Upper lobe of left lung (tissue), 6 donors: ENCODE measurements around the gene L1CAM. TPM values are rescaled to one million over a fixed set of nuclear protein-coding genes. Genes with fewer than 3 reads are reported as not detected.

ENCODE experiments used
- ATAC-seq, 2 donors: fragments of 200-7000 bp; cut with Tn5 transposase; one replicate each; pipeline ENCODE4 v1.9.1; 2022; ENCODE audit warnings: mild to moderate bottlenecking in 2 of 2, moderate library complexity in 2 of 2; ENCODE audit not compliant: low FRiP score in 2 of 2
- DNase-seq, 2 donors: peaks; one replicate each; pipeline ENCODE4 v3.0.0-alpha.2; 2019 to 2020
- H3K27ac ChIP-seq, 4 donors: fragments of 200-600 bp; sonication (generic); one replicate each; pipeline ENCODE4 v1.5.1; 2016 to 2019
- H3K27me3 ChIP-seq, 4 donors: fragments of 200-600 bp; sonication (generic); one replicate each; pipeline ENCODE4 v1.5.1; 2017 to 2019
- H3K36me3 ChIP-seq, 4 donors: fragments of 200-600 bp; sonication (generic); one replicate each; pipeline ENCODE4 v1.5.1; 2016 to 2019
- H3K4me1 ChIP-seq, 4 donors: fragments of 200-600 bp; sonication (generic); one replicate each; pipeline ENCODE4 v1.5.1; 2018 to 2019
- H3K4me3 ChIP-seq, 4 donors: fragments of 200-600 bp; sonication (generic); one replicate each; pipeline ENCODE4 v1.5.1; 2017 to 2019; ENCODE audit warnings: mild to moderate bottlenecking in 2 of 4, moderate library complexity in 1 of 4
- H3K9me3 ChIP-seq, 4 donors: fragments of 200-600 bp; sonication (generic); one replicate each; pipeline ENCODE4 v1.5.1; 2018 to 2019
- EP300 ChIP-seq, 4 donors: sonication (generic); formaldehyde crosslinking; IDR thresholded peaks; one replicate each; pipeline ENCODE4 v1.5.1; 2017; ENCODE audit warnings: antibody characterized with exemption in 4 of 4, control low read depth in 2 of 4
- POLR2A ChIP-seq, 4 donors: fragments of 450-650 bp; IDR thresholded peaks; one replicate each; pipeline ENCODE4 v1.5.1; 2016 to 2017; ENCODE audit warnings: antibody characterized with exemption in 4 of 4, mild to moderate bottlenecking in 2 of 4
- POLR2AphosphoS5 ChIP-seq, 2 donors: sonication (generic); formaldehyde crosslinking; IDR thresholded peaks; one replicate each; pipeline ENCODE4 v1.5.1; 2017; ENCODE audit warnings: antibody characterized with exemption in 2 of 2
- WGBS, 2 donors: methylation state at CpG; one replicate each; pipeline ENCODE4 v1.1.5; 2017 to 2018; 5-methylcytosine and 5-hydroxymethylcytosine counted together
- total RNA-seq, 6 donors: library from RNA; depleted of rRNA in 4 of 6; stranded (reverse); fragments of >200 nt in 4 of 6; gene quantifications; one replicate each; pipeline versions ENCODE4 v1.1.0 to v1.2.1, GENCODE V29; 2016 to 2021
- TF ChIP-seq, protein P1 (sequence below), 6 experiments: fragments of 450-650 bp in 4 of 6; fragments of 200-600 bp in 2 of 6; sonication (generic) in 2 of 6; IDR thresholded peaks; one replicate each; pipeline ENCODE4 v1.5.1; 2016 to 2019; ENCODE audit warnings: antibody characterized with exemption in 6 of 6
- donor health status: DM: no; HTN: no; CAD: no; lungs with moderate emphysema.
- donor health status: DM: no; HTN: yes; CAD: no; lungs with severe emphysema.

The L1CAM gene
- total RNA-seq, 6 donors from 2014 or later, result 0.52 to 10.0 (median 1.1) TPM; not detected in 1

- ATAC-seq (peak; percentile 24 to 46), DNase-seq (peak in 1 of 2 donors; percentile 72)
Observed at GRCh38 chrX:153926858-153927671, 41.1 kb upstream of the L1CAM start.

GRCh38 chrX:153926552-153926857 lies 40.5 kb upstream of the L1CAM start:
- Histone ChIP-seq H3K4me3 (peak overlapping the region in 3 of 4 donors; percentile 50 to 62 (median 59)), H3K9me3 (no peaks in the 10 kb centered on the region), H3K36me3 (peaks cover 0 to 19% (median 7%) of the 10 kb centered on the region in 4 donors), H3K4me1 (peaks cover 16 to 82% (median 45%) of the 10 kb centered on the region in 4 donors), H3K27me3 (peaks cover 0 to 5% (median 0%) of the 10 kb centered on the region in 4 donors), H3K27ac (peak overlapping the region; percentile 92 to 98 (median 95))
- TF ChIP-seq, protein P1, sequence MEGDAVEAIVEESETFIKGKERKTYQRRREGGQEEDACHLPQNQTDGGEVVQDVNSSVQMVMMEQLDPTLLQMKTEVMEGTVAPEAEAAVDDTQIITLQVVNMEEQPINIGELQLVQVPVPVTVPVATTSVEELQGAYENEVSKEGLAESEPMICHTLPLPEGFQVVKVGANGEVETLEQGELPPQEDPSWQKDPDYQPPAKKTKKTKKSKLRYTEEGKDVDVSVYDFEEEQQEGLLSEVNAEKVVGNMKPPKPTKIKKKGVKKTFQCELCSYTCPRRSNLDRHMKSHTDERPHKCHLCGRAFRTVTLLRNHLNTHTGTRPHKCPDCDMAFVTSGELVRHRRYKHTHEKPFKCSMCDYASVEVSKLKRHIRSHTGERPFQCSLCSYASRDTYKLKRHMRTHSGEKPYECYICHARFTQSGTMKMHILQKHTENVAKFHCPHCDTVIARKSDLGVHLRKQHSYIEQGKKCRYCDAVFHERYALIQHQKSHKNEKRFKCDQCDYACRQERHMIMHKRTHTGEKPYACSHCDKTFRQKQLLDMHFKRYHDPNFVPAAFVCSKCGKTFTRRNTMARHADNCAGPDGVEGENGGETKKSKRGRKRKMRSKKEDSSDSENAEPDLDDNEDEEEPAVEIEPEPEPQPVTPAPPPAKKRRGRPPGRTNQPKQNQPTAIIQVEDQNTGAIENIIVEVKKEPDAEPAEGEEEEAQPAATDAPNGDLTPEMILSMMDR (IDR thresholded peaks at IDR 0.05), result no peak
- TF ChIP-seq POLR2A (IDR thresholded peaks at IDR 0.05), result no peak
- DNase-seq (no peak), ATAC-seq (no peak)
- 16% methylated on average over 4 of the region's 4 CpGs; no CpG with 5 or more reads in 1 of the 2 donors for WGBS, 2 donors

More at GRCh38 chrX:153926858-153927671, 41.1 kb upstream of the L1CAM start:
- H3K4me3 ChIP-seq, result peak overlapping the region; percentile 50 to 62 (median 56)
- peaks cover 13 to 77% (median 43%) of the 10 kb centered on the region in 4 donors for H3K4me1 ChIP-seq
- peak overlapping the region; percentile 92 to 98 (median 95) for H3K27ac ChIP-seq
- H3K9me3 ChIP-seq, result no peaks in the 10 kb centered on the region
- peaks cover 0 to 4% (median 0%) of the 10 kb centered on the region in 4 donors for H3K27me3 ChIP-seq
- H3K36me3 ChIP-seq, result peaks cover 0 to 25% (median 9%) of the 10 kb centered on the region in 4 donors
- WGBS, 2 donors, result 35% methylated on average over 31 of the region's 31 CpGs; no CpG with 5 or more reads in 1 of the 2 donors
- TF ChIP-seq POLR2AphosphoS5 (IDR thresholded peaks at IDR 0.05) (peak; percentile 57 to 63), POLR2A (IDR thresholded peaks at IDR 0.05) (peak in 1 of 4 donors; percentile 53), EP300 (IDR thresholded peaks at IDR 0.05) (peak in 1 of 4 donors; percentile 9)
- TF ChIP-seq, protein P1 (IDR thresholded peaks at IDR 0.05), result peak in 1 of 6 experiments; percentile 23

GRCh38 chrX:153925739-153926551 lies 40.0 kb upstream of the L1CAM start, which contains the start of gene ARHGAP4:
ARHGAP4 (minus strand) TSS chrX:153926264; CDS start chrX:153926202, 62 bp downstream.
- Histone ChIP-seq H3K27ac (peak within 1 kb of the TSS; percentile 92 to 98 (median 95)), H3K9me3 (no peaks in the 10 kb centered on the region), H3K4me1 (peaks cover 20 to 88% (median 47%) of the 10 kb centered on the region in 4 donors), H3K27me3 (peaks cover 0 to 11% (median 0%) of the 10 kb centered on the region in 4 donors), H3K36me3 (peaks cover 0 to 13% (median 4%) of the 10 kb centered on the region in 4 donors), H3K4me3 (peak within 1 kb of the TSS in 3 of 4 donors; percentile 50 to 62 (median 59))
- TF ChIP-seq POLR2A (IDR thresholded peaks at IDR 0.05), result no peak
- no peak for TF ChIP-seq POLR2AphosphoS5 (IDR thresholded peaks at IDR 0.05)
- TF ChIP-seq, protein P1 (IDR thresholded peaks at IDR 0.05), result peak in 2 of 6 experiments; percentile 5 to 13
- TF ChIP-seq EP300 (IDR thresholded peaks at IDR 0.05), result no peak
- ATAC-seq, result no peak
- peak in 1 of 2 donors; percentile 88 for DNase-seq
- 29 to 30% methylated on average over 2 to 35 of the region's 59 CpGs for WGBS, 2 donors

- TF ChIP-seq EP300 (IDR thresholded peaks at IDR 0.05) (no peak), POLR2AphosphoS5 (IDR thresholded peaks at IDR 0.05) (no peak), POLR2A (IDR thresholded peaks at IDR 0.05) (no peak)
- Histone ChIP-seq H3K4me1 (peaks cover 20 to 91% (median 47%) of the 10 kb centered on the region in 4 donors), H3K27ac (peak overlapping the region; percentile 92 to 98 (median 95)), H3K4me3 (peak overlapping the region in 3 of 4 donors; percentile 50 to 62 (median 59)), H3K27me3 (peaks cover 0 to 13% (median 0%) of the 10 kb centered on the region in 4 donors), H3K36me3 (peaks cover 0 to 8% (median 1%) of the 10 kb centered on the region in 4 donors), H3K9me3 (no peaks in the 10 kb centered on the region)
- 62% methylated on average over 4 of the region's 4 CpGs; no CpG with 5 or more reads in 1 of the 2 donors for WGBS, 2 donors
- DNase-seq (no peak), ATAC-seq (no peak)
Observed at GRCh38 chrX:153925387-153925738, 39.4 kb upstream of the L1CAM start.
